H9 (cell line): Measurements from ENCODE around the gene CTXN1. TPM values are rescaled to one million over a fixed set of nuclear protein-coding genes. Genes with fewer than 3 reads are reported as not detected.

ENCODE experiments used
- DNase-seq: peaks from one replicate; pipeline ENCODE4 v3.0.0-alpha.2; 2017
- H2AFZ ChIP-seq: one replicate; pipeline ENCODE4 v1.6.1; 2013; ENCODE audit warnings: mild to moderate bottlenecking, low read length, control low read depth, moderate library complexity
- H2AK5ac ChIP-seq: 2 replicates; pipeline ENCODE4 v1.6.1; 2013; ENCODE audit warnings: low read length, control low read depth, mixed read lengths; ENCODE audit not compliant: insufficient read length
- H2BK120ac ChIP-seq: one replicate; pipeline ENCODE4 v1.6.1; 2013; ENCODE audit warnings: low read depth, mild to moderate bottlenecking, low read length, control low read depth, inconsistent platforms; ENCODE audit not compliant: poor library complexity, severe bottlenecking
- H2BK12ac ChIP-seq: 2 replicates; pipeline ENCODE4 v1.6.1; 2013; ENCODE audit warnings: low read length, control low read depth, mixed read lengths, low read depth; ENCODE audit not compliant: insufficient read length
- H2BK15ac ChIP-seq: 2 replicates; pipeline ENCODE4 v1.6.1; 2013; ENCODE audit warnings: low read depth, low read length, control low read depth
- H2BK20ac ChIP-seq: one replicate; pipeline ENCODE4 v1.6.1; 2013; ENCODE audit warnings: low read depth, mild to moderate bottlenecking, low read length, control low read depth, inconsistent platforms; ENCODE audit not compliant: poor library complexity, severe bottlenecking
- H2BK5ac ChIP-seq: 2 replicates; pipeline ENCODE4 v1.6.1; 2013; ENCODE audit warnings: low read length, control low read depth, mixed read lengths; ENCODE audit not compliant: insufficient read length
- H3K14ac ChIP-seq: 2 replicates; pipeline ENCODE4 v1.6.1; 2013; ENCODE audit warnings: low read length, control low read depth; ENCODE audit not compliant: insufficient read depth
- H3K18ac ChIP-seq: 2 replicates; pipeline ENCODE4 v1.6.1; 2013; ENCODE audit warnings: low read depth, mild to moderate bottlenecking, mixed read lengths, low read length, control low read depth; ENCODE audit not compliant: insufficient read length
- H3K23ac ChIP-seq: 2 replicates; pipeline ENCODE4 v1.6.1; 2013; ENCODE audit warnings: low read length, control low read depth, mixed read lengths, low read depth; ENCODE audit not compliant: insufficient read length
- H3K23me2 ChIP-seq: 2 replicates; pipeline ENCODE4 v1.6.1; 2013; ENCODE audit warnings: low read depth, mild to moderate bottlenecking, mixed read lengths, low read length, control low read depth; ENCODE audit not compliant: insufficient read length, poor library complexity, severe bottlenecking
- H3K27ac ChIP-seq: 2 replicates; pipeline ENCODE4 v1.5.1; 2013; ENCODE audit warnings: low read length, control low read depth, mixed read lengths, low read depth; ENCODE audit not compliant: insufficient read length
- H3K27me3 ChIP-seq: 2 replicates; pipeline ENCODE4 v1.6.1; 2013; ENCODE audit warnings: low read length, control low read depth, inconsistent platforms; ENCODE audit not compliant: insufficient read depth
- H3K4ac ChIP-seq: 2 replicates; pipeline ENCODE4 v1.6.1; 2013; ENCODE audit warnings: low read depth, mild to moderate bottlenecking, control low read depth, inconsistent platforms, low read length, moderate library complexity
- H3K4me1 ChIP-seq: 2 replicates; pipeline ENCODE4 v1.6.1; 2013; ENCODE audit warnings: low read length, control low read depth, inconsistent platforms; ENCODE audit not compliant: insufficient read depth
- H3K4me2 ChIP-seq: 2 replicates; pipeline ENCODE4 v1.6.1; 2013; ENCODE audit warnings: low read length, control low read depth, mixed read lengths; ENCODE audit not compliant: insufficient read length, insufficient read depth
- H3K56ac ChIP-seq: 2 replicates; pipeline ENCODE4 v1.6.1; 2013; ENCODE audit warnings: low read depth, mild to moderate bottlenecking, mixed read lengths, low read length, control low read depth; ENCODE audit not compliant: insufficient read length
- H3K79me1 ChIP-seq: 2 replicates; pipeline ENCODE4 v1.6.1; 2013; ENCODE audit warnings: low read depth, mild to moderate bottlenecking, moderate library complexity, low read length, control low read depth, inconsistent platforms; ENCODE audit not compliant: insufficient read depth, poor library complexity, severe bottlenecking
- H3K79me2 ChIP-seq: 2 replicates; pipeline ENCODE4 v1.6.1; 2013; ENCODE audit warnings: low read length, control low read depth, inconsistent platforms; ENCODE audit not compliant: insufficient read depth
- H3K9ac ChIP-seq: 2 replicates; pipeline ENCODE4 v1.6.1; 2013; ENCODE audit warnings: low read length, control low read depth, mixed read lengths; ENCODE audit not compliant: insufficient read length; ENCODE audit errors: extremely low read depth
- H3K9me3 ChIP-seq: one replicate; pipeline ENCODE4 v1.6.1; 2013; ENCODE audit warnings: low read depth, low read length, inconsistent platforms; ENCODE audit not compliant: control insufficient read depth
- H3T11ph ChIP-seq: one replicate; pipeline ENCODE4 v1.6.1; 2013; ENCODE audit warnings: mild to moderate bottlenecking, low read length, control low read depth, inconsistent platforms
- H4K20me1 ChIP-seq: one replicate; pipeline ENCODE4 v1.6.1; 2013; ENCODE audit not compliant: control insufficient read depth, insufficient read length, insufficient read depth
- H4K5ac ChIP-seq: 2 replicates; pipeline ENCODE4 v1.6.1; 2013; ENCODE audit warnings: low read depth, mild to moderate bottlenecking, mixed read lengths, low read length, control low read depth; ENCODE audit not compliant: insufficient read length
- H4K8ac ChIP-seq: replicated peaks from 2 replicates; pipeline ENCODE4 v1.6.1; 2013; ENCODE audit warnings: low read length, control low read depth, mixed read lengths, low read depth; ENCODE audit not compliant: insufficient read length
- H4K91ac ChIP-seq: 2 replicates; pipeline ENCODE4 v1.6.1; 2013; ENCODE audit warnings: low read depth, mild to moderate bottlenecking, moderate library complexity, mixed read lengths, low read length, control low read depth; ENCODE audit not compliant: insufficient read length
- H3K27ac Mint-ChIP-seq, 3 experiments: 2 replicates in 2 of 3; 3 replicates in 1 of 3; pipeline ENCODE4 v1.8.0; 2020 to 2021; ENCODE audit warnings: mixed read lengths in 3 of 3, mild to moderate bottlenecking in 1 of 3, moderate library complexity in 1 of 3
- H3K27me3 Mint-ChIP-seq: 2 replicates; pipeline ENCODE4 v1.8.0; 2021; ENCODE audit warnings: low read depth, mild to moderate bottlenecking, moderate library complexity, mixed read lengths
- H3K36me3 Mint-ChIP-seq, 3 experiments: 2 replicates in 2 of 3; 3 replicates in 1 of 3; pipeline ENCODE4 v1.8.0; 2020 to 2021; ENCODE audit warnings: low read depth in 3 of 3, mixed read lengths in 3 of 3; ENCODE audit not compliant: insufficient read depth in 1 of 3
- H3K4me1 Mint-ChIP-seq, 2 experiments: 2 replicates each; pipeline ENCODE4 v1.8.0; 2020; ENCODE audit warnings: mixed read lengths in 2 of 2
- H3K4me3 Mint-ChIP-seq, 2 experiments: 2 replicates in 1 of 2; 3 replicates in 1 of 2; pipeline ENCODE4 v1.8.0; 2020 to 2021; ENCODE audit warnings: mild to moderate bottlenecking in 2 of 2, mixed read lengths in 2 of 2, moderate library complexity in 1 of 2
- H3K9me3 Mint-ChIP-seq, 2 experiments: 2 replicates in 1 of 2; 3 replicates in 1 of 2; pipeline ENCODE4 v1.8.0; 2020; ENCODE audit warnings: mild to moderate bottlenecking in 2 of 2, mixed read lengths in 2 of 2, moderate library complexity in 1 of 2
- CTCF ChIP-seq: fragments of 200-600 bp; sonication (generic); conservative IDR thresholded peaks from 3 replicates; pipeline ENCODE4 v1.8.0; 2021; ENCODE audit warnings: antibody characterized with exemption, mild to moderate bottlenecking
- WGBS: extraction: QIAGEN DNeasy Blood & Tissue Kit; methylation state at CpG from one replicate; pipeline ENCODE4 v1.1.7; 2013; ENCODE audit warnings: missing lambda C conversion rate, low lambda C conversion rate, mixed read lengths; ENCODE audit not compliant: insufficient read length; ENCODE audit errors: extremely low coverage; 5-methylcytosine and 5-hydroxymethylcytosine counted together
- total RNA-seq: library from RNA; stranded (reverse); gene quantifications from 2 replicates; pipeline ENCODE4 v1.2.1, GENCODE V29; 2021

The CTXN1 gene
- total RNA-seq, 1 experiment from 2014 or later: 22.7 TPM

GRCh38 chr19:7927605-7928333 lies 1.8 kb upstream of the CTXN1 start:
- H3K23ac ChIP-seq: no peak overlapping the region
- H3K9me3 ChIP-seq: no peaks in the 10 kb centered on the region
- no peak overlapping the region for H2AFZ ChIP-seq
- no peak overlapping the region for H3K27ac ChIP-seq
- no peak overlapping the region for H3K4ac ChIP-seq
- Mint-ChIP-seq H3K4me1 (peaks cover 6 to 11% of the 10 kb centered on the region in 2 experiments), H3K9me3 (no peaks in the 10 kb centered on the region), H3K4me3 (peak overlapping the region in 1 of 2 experiments; percentile 50; a peak in 2 of 5 replicates), H3K27me3 (no peaks in the 10 kb centered on the region), H3K36me3 (peaks cover 2 to 51% (median 26%) of the 10 kb centered on the region in 3 experiments; a peak in 6 of 7 replicates), H3K27ac (peak overlapping the region in 1 of 3 experiments; percentile 6; a peak in 1 of 7 replicates)
- H2BK120ac ChIP-seq: no peak overlapping the region
- no peak overlapping the region for H3K4me2 ChIP-seq
- H2BK15ac ChIP-seq: no peak overlapping the region
- TF ChIP-seq CTCF: no peak
- no peaks in the 10 kb centered on the region for H4K20me1 ChIP-seq
- no peak overlapping the region for H4K91ac ChIP-seq
- H3T11ph ChIP-seq: no peak overlapping the region
- H3K79me1 ChIP-seq: no peaks in the 10 kb centered on the region
- no peak overlapping the region for H3K18ac ChIP-seq
- no peak overlapping the region for H3K9ac ChIP-seq
- H2BK5ac ChIP-seq: no peak overlapping the region
- H3K56ac ChIP-seq: no peak overlapping the region
- no CpG with 5 or more reads among the region's 23 CpGs for WGBS
- H3K79me2 ChIP-seq: no peaks in the 10 kb centered on the region
- no peaks in the 10 kb centered on the region for H3K27me3 ChIP-seq
- no peak overlapping the region for H2BK20ac ChIP-seq
- no peak overlapping the region for H4K8ac ChIP-seq
- H3K14ac ChIP-seq: no peak overlapping the region
- H3K4me1 ChIP-seq: 0 out of 2 replicates have a peak, but pooled peaks cover 4% of the 10 kb centered on the region
- no peak for DNase-seq
- no peaks in the 10 kb centered on the region for H3K23me2 ChIP-seq
- no peak overlapping the region for H2BK12ac ChIP-seq
- H2AK5ac ChIP-seq: no peak overlapping the region
- no peak overlapping the region for H4K5ac ChIP-seq
